K562 (cell line): Measurements from ENCODE around the gene FAM171A2. TPM values are rescaled to one million over a fixed set of nuclear protein-coding genes. Genes with fewer than 3 reads are reported as not detected.

ENCODE experiments used
- ATAC-seq: fragments of 200-7000 bp; cut with Tn5 transposase; 3 replicates; pipeline ENCODE4 v1.9.1; 2020; ENCODE audit warnings: moderate library complexity
- BruUV-seq: library from RNA; stranded (reverse); fragments of 400-500 nt; replicated peaks from 2 replicates; lab custom pipeline; 2021; lab: Mats Ljungman, UMichigan
- CTCF ChIA-PET: fragments of 300-600 bp; formaldehyde crosslinking; extraction: SDS; loops from one replicate; lab custom pipeline; 2021; ENCODE audit warnings: low intra/inter-chr PET ratio; lab: Yijun Ruan, JAX
- POLR2A ChIA-PET: fragments of 300-600, 350-650 bp; sonication (Branson Sonifier 250); formaldehyde crosslinking; extraction: SDS; loops from one replicate; lab custom pipeline; 2021; ENCODE audit warnings: antibody characterized with exemption, inconsistent platforms; lab: Yijun Ruan, JAX
- DNase-seq, 4 experiments: peaks; one replicate each; pipeline versions ENCODE4 v3.0.0 to v3.0.0-alpha.2; 2011 to 2018; ENCODE audit warnings: low spot score in 3 of 4, mixed read lengths in 3 of 4; ENCODE audit errors: extremely low read depth in 1 of 4
- FAIRE-seq: peaks from 2 replicates; lab custom pipeline; 2011; peaks lifted over from hg19 to GRCh38; lab: Jason Lieb, UNC
- H2AFZ ChIP-seq: 2 replicates; pipeline ENCODE4 v1.6.0; 2011; ENCODE audit warnings: low read depth, low read length, control low read depth, inconsistent platforms
- H3K27ac ChIP-seq: fragments of 200-600 bp; 3 replicates; pipeline ENCODE4 v1.8.0; 2011; ENCODE audit warnings: low read depth, mild to moderate bottlenecking, control low read depth, inconsistent platforms, low read length, moderate library complexity, mixed read lengths; ENCODE audit errors: extremely low read depth
- H3K27me3 ChIP-seq, 2 experiments: fragments of 300-600 bp in 1 of 2; 2 replicates in 1 of 2; 3 replicates in 1 of 2; pipeline versions ENCODE4 v1.6.0 to v1.8.0; 2011; ENCODE audit warnings: inconsistent platforms in 2 of 2, low read length in 2 of 2, mild to moderate bottlenecking in 1 of 2, mixed read lengths in 1 of 2, moderate library complexity in 1 of 2; ENCODE audit not compliant: control insufficient read depth in 2 of 2, insufficient read depth in 2 of 2
- H3K36me3 ChIP-seq: fragments of 300-600 bp; 3 replicates; pipeline ENCODE4 v1.8.0; 2011; ENCODE audit warnings: mild to moderate bottlenecking, low read length, inconsistent platforms; ENCODE audit not compliant: control insufficient read depth, insufficient read depth
- H3K4me1 ChIP-seq, 2 experiments: fragments of 200-600 bp in 1 of 2; replicated peaks in 1 of 2; 2 replicates in 1 of 2; 3 replicates in 1 of 2; pipeline versions ENCODE4 v1.5.1 to v1.8.0; 2011; ENCODE audit warnings: inconsistent platforms in 2 of 2, low read length in 2 of 2, mild to moderate bottlenecking in 1 of 2, mixed read lengths in 1 of 2, moderate library complexity in 1 of 2; ENCODE audit not compliant: control insufficient read depth in 2 of 2, insufficient read depth in 2 of 2
- H3K4me2 ChIP-seq: 2 replicates; pipeline ENCODE4 v1.6.1; 2011; ENCODE audit warnings: low read length, control low read depth, inconsistent platforms, mixed read lengths; ENCODE audit not compliant: insufficient read depth
- H3K4me3 ChIP-seq: fragments of 200-600 bp; sonication (generic), shearing (Covaris generic); 2 replicates; pipeline ENCODE4 v1.5.1; 2016; ENCODE audit warnings: control low read depth, inconsistent platforms
- H3K79me2 ChIP-seq: fragments of 200-600 bp; 3 replicates; pipeline ENCODE4 v1.8.0; 2011; ENCODE audit warnings: low read length, inconsistent platforms; ENCODE audit not compliant: control insufficient read depth, insufficient read depth
- H3K9ac ChIP-seq, 2 experiments: 2 replicates each; pipeline versions ENCODE4 v1.6.0 to v1.6.1; 2011; ENCODE audit warnings: low read depth in 2 of 2, low read length in 2 of 2, control low read depth in 1 of 2, inconsistent platforms in 1 of 2, mild to moderate bottlenecking in 1 of 2, mixed read lengths in 1 of 2; ENCODE audit not compliant: insufficient read depth in 1 of 2
- H3K9me1 ChIP-seq: one replicate; pipeline ENCODE4 v1.6.0; 2011; ENCODE audit warnings: inconsistent platforms, mild to moderate bottlenecking, low read length, moderate library complexity; ENCODE audit not compliant: control insufficient read depth, insufficient read depth
- H3K9me3 ChIP-seq: replicated peaks from 2 replicates; pipeline ENCODE4 v1.5.1; 2011; ENCODE audit warnings: low read depth, low read length, inconsistent platforms; ENCODE audit not compliant: control insufficient read depth, insufficient read depth
- H4K20me1 ChIP-seq: replicated peaks from 2 replicates; pipeline ENCODE4 v1.6.1; 2011; ENCODE audit warnings: low read length, inconsistent platforms, mixed read lengths; ENCODE audit not compliant: control insufficient read depth, insufficient read depth
- BCL6 ChIP-seq: fragments of 250-450 bp; sonication (Bioruptor Pico); IDR thresholded peaks from 2 replicates; pipeline ENCODE4 v1.4.0; 2020
- KAT2B ChIP-seq: IDR thresholded peaks from one replicate; pipeline ENCODE4 v1.6.1; 2012; ENCODE audit warnings: low read depth, mild to moderate bottlenecking, control low read depth, inconsistent platforms, low read length, moderate library complexity
- WGBS: fragments of 100-300 bp; shearing (Covaris generic); methylation state at CpG from one replicate; pipeline ENCODE4 v1.1.6; 2016; ENCODE audit warnings: low coverage, mixed read lengths; ENCODE audit not compliant: insufficient coverage; ENCODE audit errors: missing lambda C conversion rate; 5-methylcytosine and 5-hydroxymethylcytosine counted together
- in situ Hi-C: fragments of 300-500 bp; cut with MboI; formaldehyde crosslinking; loops from 4 replicates; pipeline ENCODE4 v1.15.0; 2018; ENCODE audit warnings: inconsistent platforms, mixed read lengths
- intact Hi-C: fragments of 100-400 bp; cut with micrococcal nuclease; formaldehyde crosslinking; loops from 2 replicates; pipeline ENCODE4 v1.14.2; 2022
- polyA plus RNA-seq, 8 experiments: library from polyadenylated mRNA; depleted of rRNA in 4 of 8; stranded (reverse) in 5 of 8; unstranded in 3 of 8; fragments of >200 nt; fragmentation: Nextera tagmentation in 2 of 8; fragmentation: Illumina TruSeq in 1 of 8; extraction: Ambion mirVana in 2 of 8; extraction: Trizol in 1 of 8; gene quantifications; 2 replicates each; pipeline versions ENCODE4 v1.2.1 to v1.2.3, GENCODE V29; 2011 to 2014; ENCODE audit warnings: inconsistent platforms in 1 of 8, missing spikeins in 1 of 8
- total RNA-seq, 7 experiments: library from RNA; depleted of rRNA in 6 of 7; stranded (reverse); fragments of >200 nt in 6 of 7; fragmentation: Illumina TruSeq in 2 of 7; extraction: Trizol in 2 of 7; gene quantifications; 2 replicates each; pipeline versions ENCODE4 v1.2.1 to v1.2.3, GENCODE V29; 2011 to 2021; ENCODE audit warnings: low replicate concordance in 1 of 7
- TF ChIP-seq, protein P1 (sequence below), 3 experiments: IDR thresholded peaks in 2 of 3; conservative IDR thresholded peaks in 1 of 3; 2 replicates each; pipeline ENCODE4 v1.5.1; 2011 to 2012; ENCODE audit warnings: low read length in 3 of 3, mild to moderate bottlenecking in 3 of 3, control low read depth in 2 of 3, improper control_type of control experiment in 1 of 3, inconsistent platforms in 1 of 3, low read depth in 1 of 3, mixed read lengths in 1 of 3, moderate library complexity in 1 of 3; ENCODE audit not compliant: insufficient read depth in 2 of 3
- TF ChIP-seq, protein P2 (sequence below), 2 experiments: fragments of 450-650 bp in 1 of 2; sonication (generic) in 1 of 2; formaldehyde crosslinking in 1 of 2; IDR thresholded peaks in 1 of 2; conservative IDR thresholded peaks in 1 of 2; 2 replicates each; pipeline versions ENCODE4 v1.6.1 to v1.8.1; 2016 to 2023; ENCODE audit warnings: mild to moderate bottlenecking in 2 of 2, moderate library complexity in 2 of 2, inconsistent platforms in 1 of 2, missing genetic modification reagents in 1 of 2
- TF ChIP-seq, protein P3 (sequence below): fragments of 150-350 bp; conservative IDR thresholded peaks from 2 replicates; pipeline ENCODE4 v1.6.1; 2014; ENCODE audit warnings: low read length

FAM171A2 gene
- total and polyA plus RNA-seq, 9 of the 15 experiments (the other 6 are each of a cell fraction or from before 2014, with no cell fraction given): 0.10 to 10.2 (median 2.0) TPM; not detected in 1

DNA sequence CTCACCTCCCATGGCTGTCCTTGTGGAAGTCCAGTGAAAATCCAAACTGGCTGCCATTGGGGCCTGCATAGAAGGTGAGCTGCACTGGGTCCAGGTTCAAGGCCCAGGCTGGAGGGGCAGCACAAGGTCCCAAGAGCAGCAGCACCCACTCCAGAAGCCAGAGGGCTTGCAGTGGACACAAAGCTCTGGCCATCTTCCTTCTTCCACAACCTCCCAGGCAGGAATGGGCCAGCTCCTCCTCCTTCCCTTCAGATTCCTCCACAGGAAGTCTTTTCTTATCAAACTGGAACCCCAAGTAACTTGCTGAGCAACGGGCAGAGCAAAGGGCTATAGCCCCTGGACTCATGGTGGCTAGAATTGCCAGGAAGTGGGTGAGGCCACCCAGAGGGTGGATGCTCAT lies 25.6 kb upstream of the FAM171A2 start, which contains the start of gene ITGA2B:
ITGA2B (minus strand) TSS at position 369 of the 400 bp plus-strand sequence; CDS start at position 193, 176 bp downstream.
- CTCF ChIA-PET: no interaction called here

More for the DNA sequence above, 25.6 kb upstream of the FAM171A2 start, which contains the start of gene ITGA2B:
- H3K79me2 ChIP-seq: peaks cover 7% of the 10 kb centered on the region; the same call in 2 of the 3 replicates
- 0% methylated on average over 1 of the region's 1 CpG for WGBS
- peaks cover 43 to 53% of the 10 kb centered on the region in 2 experiments for H3K4me1 ChIP-seq
- BruUV-seq: TSS peak; percentile 80
- no peaks in the 10 kb centered on the region for H3K9me3 ChIP-seq
- peak within 1 kb of the TSS; percentile 5; the same call in 1 of the 2 replicates for H3K4me3 ChIP-seq
- in situ Hi-C loops (no loop called here), intact Hi-C loops (loop anchor here (5.0 kb wide), 1 partner anchor 113 kb away; the partner anchor contains the start of gene GPATCH8)
- POLR2A ChIA-PET: interaction anchor here (0.6 to 1.4 kb wide), 5 partner anchors 14 to 191 kb away, joined by 3 to 6 read pairs (median 3); partner anchors contain the start of gene FAM171A2
- no peaks in the 10 kb centered on the region for H4K20me1 ChIP-seq
- peak within 1 kb of the TSS; percentile 47 to 62; a peak in 3 of 4 replicates for H3K9ac ChIP-seq
- H3K9me1 ChIP-seq: no peaks in the 10 kb centered on the region
- no peaks in the 10 kb centered on the region for H3K27me3 ChIP-seq
- FAIRE-seq (no peak), DNase-seq (peak in 2 of 4 experiments; percentile 36 to 39), ATAC-seq (peak; percentile 4; the same call in 2 of the 3 replicates)
- no peaks in the 10 kb centered on the region for H3K36me3 ChIP-seq
- peak within 1 kb of the TSS; percentile 63 for H3K4me2 ChIP-seq
- TF ChIP-seq, protein P1, sequence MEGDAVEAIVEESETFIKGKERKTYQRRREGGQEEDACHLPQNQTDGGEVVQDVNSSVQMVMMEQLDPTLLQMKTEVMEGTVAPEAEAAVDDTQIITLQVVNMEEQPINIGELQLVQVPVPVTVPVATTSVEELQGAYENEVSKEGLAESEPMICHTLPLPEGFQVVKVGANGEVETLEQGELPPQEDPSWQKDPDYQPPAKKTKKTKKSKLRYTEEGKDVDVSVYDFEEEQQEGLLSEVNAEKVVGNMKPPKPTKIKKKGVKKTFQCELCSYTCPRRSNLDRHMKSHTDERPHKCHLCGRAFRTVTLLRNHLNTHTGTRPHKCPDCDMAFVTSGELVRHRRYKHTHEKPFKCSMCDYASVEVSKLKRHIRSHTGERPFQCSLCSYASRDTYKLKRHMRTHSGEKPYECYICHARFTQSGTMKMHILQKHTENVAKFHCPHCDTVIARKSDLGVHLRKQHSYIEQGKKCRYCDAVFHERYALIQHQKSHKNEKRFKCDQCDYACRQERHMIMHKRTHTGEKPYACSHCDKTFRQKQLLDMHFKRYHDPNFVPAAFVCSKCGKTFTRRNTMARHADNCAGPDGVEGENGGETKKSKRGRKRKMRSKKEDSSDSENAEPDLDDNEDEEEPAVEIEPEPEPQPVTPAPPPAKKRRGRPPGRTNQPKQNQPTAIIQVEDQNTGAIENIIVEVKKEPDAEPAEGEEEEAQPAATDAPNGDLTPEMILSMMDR (IDR thresholded peaks at IDR 0.05 in 2 of 3, conservative IDR thresholded peaks at IDR 0.05 in 1 of 3; ENCODE audit: insufficient read depth in 2 of 3, low read depth in 1 of 3, low read length in 3 of 3): 0 out of 6 replicates have a peak, but pooled peaks of 1 of the 3 experiments have one; percentile 6
- TF ChIP-seq, protein P2, sequence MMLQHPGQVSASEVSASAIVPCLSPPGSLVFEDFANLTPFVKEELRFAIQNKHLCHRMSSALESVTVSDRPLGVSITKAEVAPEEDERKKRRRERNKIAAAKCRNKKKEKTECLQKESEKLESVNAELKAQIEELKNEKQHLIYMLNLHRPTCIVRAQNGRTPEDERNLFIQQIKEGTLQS (IDR thresholded peaks at IDR 0.05): no peak
- TF ChIP-seq, protein P2 (CRISPR knock-in tag; conservative IDR thresholded peaks at IDR 0.05): no peak
- TF ChIP-seq, protein P3, sequence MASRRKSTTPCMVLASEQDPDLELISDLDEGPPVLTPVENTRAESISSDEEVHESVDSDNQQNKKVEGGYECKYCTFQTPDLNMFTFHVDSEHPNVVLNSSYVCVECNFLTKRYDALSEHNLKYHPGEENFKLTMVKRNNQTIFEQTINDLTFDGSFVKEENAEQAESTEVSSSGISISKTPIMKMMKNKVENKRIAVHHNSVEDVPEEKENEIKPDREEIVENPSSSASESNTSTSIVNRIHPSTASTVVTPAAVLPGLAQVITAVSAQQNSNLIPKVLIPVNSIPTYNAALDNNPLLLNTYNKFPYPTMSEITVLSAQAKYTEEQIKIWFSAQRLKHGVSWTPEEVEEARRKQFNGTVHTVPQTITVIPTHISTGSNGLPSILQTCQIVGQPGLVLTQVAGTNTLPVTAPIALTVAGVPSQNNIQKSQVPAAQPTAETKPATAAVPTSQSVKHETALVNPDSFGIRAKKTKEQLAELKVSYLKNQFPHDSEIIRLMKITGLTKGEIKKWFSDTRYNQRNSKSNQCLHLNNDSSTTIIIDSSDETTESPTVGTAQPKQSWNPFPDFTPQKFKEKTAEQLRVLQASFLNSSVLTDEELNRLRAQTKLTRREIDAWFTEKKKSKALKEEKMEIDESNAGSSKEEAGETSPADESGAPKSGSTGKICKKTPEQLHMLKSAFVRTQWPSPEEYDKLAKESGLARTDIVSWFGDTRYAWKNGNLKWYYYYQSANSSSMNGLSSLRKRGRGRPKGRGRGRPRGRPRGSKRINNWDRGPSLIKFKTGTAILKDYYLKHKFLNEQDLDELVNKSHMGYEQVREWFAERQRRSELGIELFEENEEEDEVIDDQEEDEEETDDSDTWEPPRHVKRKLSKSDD: 0 out of 2 replicates have a peak, but pooled peaks have one; percentile 23
- TF ChIP-seq BCL6 (CRISPR knock-in tag): no peak
- TF ChIP-seq KAT2B: no peak
- H3K27ac ChIP-seq: peak within 1 kb of the TSS; percentile 79
- peak within 1 kb of the TSS; percentile 89 for H2AFZ ChIP-seq
